Ishikawa (cell line): Measurements from ENCODE around the gene KIF17.

Source experiments
- CEBPB ChIP-seq: IDR thresholded peaks from 2 replicates; pipeline ENCODE4 v1.6.1; 2012
- CREB1 ChIP-seq: IDR thresholded peaks from 2 replicates; pipeline ENCODE4 v1.6.1; 2012; ENCODE audit warnings: low read depth
- EGR1 ChIP-seq: IDR thresholded peaks from 2 replicates; pipeline ENCODE4 v1.6.1; 2012
- EP300 ChIP-seq: IDR thresholded peaks from 2 replicates; pipeline ENCODE4 v1.6.1; 2012; ENCODE audit warnings: borderline replicate concordance
- FOXM1 ChIP-seq: IDR thresholded peaks from 2 replicates; pipeline ENCODE4 v1.6.1; 2012; ENCODE audit warnings: low read depth, borderline replicate concordance
- MAX ChIP-seq: IDR thresholded peaks from 2 replicates; pipeline ENCODE4 v1.6.1; 2012
- NFIC ChIP-seq: IDR thresholded peaks from 2 replicates; pipeline ENCODE4 v1.6.1; 2012
- RAD21 ChIP-seq: IDR thresholded peaks from 2 replicates; pipeline ENCODE4 v1.6.1; 2012; ENCODE audit warnings: low read depth
- REST ChIP-seq: IDR thresholded peaks from 2 replicates; pipeline ENCODE4 v1.6.1; 2012; ENCODE audit warnings: low read depth, mild to moderate bottlenecking
- TAF1 ChIP-seq: IDR thresholded peaks from 2 replicates; pipeline ENCODE4 v1.6.1; 2012; ENCODE audit warnings: low read depth, mild to moderate bottlenecking
- TCF12 ChIP-seq: IDR thresholded peaks from 2 replicates; pipeline ENCODE4 v1.6.1; 2012; ENCODE audit warnings: low read depth
- TEAD4 ChIP-seq: IDR thresholded peaks from 2 replicates; pipeline ENCODE4 v1.6.1; 2012
- USF1 ChIP-seq: IDR thresholded peaks from 2 replicates; pipeline ENCODE4 v1.6.1; 2012
- YY1 ChIP-seq: IDR thresholded peaks from 2 replicates; pipeline ENCODE4 v1.6.1; 2012; ENCODE audit warnings: low read depth
- ZBTB7A ChIP-seq: IDR thresholded peaks from 2 replicates; pipeline ENCODE4 v1.6.1; 2012; ENCODE audit warnings: low read depth

Gene KIF17

GRCh38 chr1:20621012-20621411 lies 96.8 kb downstream of the KIF17 start:
- no peak for TF ChIP-seq EP300
- TF ChIP-seq TEAD4 = no peak
- no peak for TF ChIP-seq YY1
- TF ChIP-seq ZBTB7A = no peak
- TF ChIP-seq TCF12 = no peak
- TF ChIP-seq FOXM1 = no peak
- no peak for TF ChIP-seq EGR1
- TF ChIP-seq USF1 = no peak
- no peak for TF ChIP-seq REST
- no peak for TF ChIP-seq MAX

GRCh38 chr1:20619999-20620398 lies 97.8 kb downstream of the KIF17 start:
- no peak for TF ChIP-seq ZBTB7A
- no peak for TF ChIP-seq TAF1
- TF ChIP-seq REST = no peak
- TF ChIP-seq CEBPB = no peak
- TF ChIP-seq EP300 = no peak
- TF ChIP-seq TCF12 = no peak
- no peak for TF ChIP-seq MAX
- TF ChIP-seq RAD21 = no peak
- no peak for TF ChIP-seq EGR1
- no peak for TF ChIP-seq TEAD4
- TF ChIP-seq NFIC = no peak
- no peak for TF ChIP-seq CREB1
- TF ChIP-seq YY1 = no peak
- TF ChIP-seq FOXM1 = no peak
- no peak for TF ChIP-seq USF1

- TF ChIP-seq TAF1 (no peak), CEBPB (no peak), USF1 (no peak), CREB1 (no peak), REST (no peak), MAX (no peak), ZBTB7A (no peak), FOXM1 (no peak), TEAD4 (no peak), NFIC (no peak), RAD21 (no peak), TCF12 (no peak), EGR1 (no peak), EP300 (no peak), YY1 (no peak)
These were observed 99.3 kb downstream of the KIF17 start for GRCh38 chr1:20618550-20618949.

GRCh38 chr1:20616847-20617487 lies 100.8 kb downstream of the KIF17 start:
- no peak for TF ChIP-seq REST
- TF ChIP-seq RAD21 = no peak
- no peak for TF ChIP-seq CEBPB
- no peak for TF ChIP-seq MAX
- TF ChIP-seq EGR1 = no peak
- TF ChIP-seq CREB1 = no peak
- TF ChIP-seq EP300 = no peak
- no peak for TF ChIP-seq NFIC
- TF ChIP-seq ZBTB7A = no peak
